ENCODE data around the gene IDUA.

IDUA gene

GRCh38 chr4:1036095-1036494, 49.3 kb downstream of the IDUA start:
- in situ Hi-C loops (cut with MboI; ENCODE audit: low sequenced_read_pairs, unreplicated experiment), result no loop called here
- DNase-seq (ENCODE audit: low spot score), result no peak
- TF ChIP-seq CTCF (IDR thresholded peaks at IDR 0.05; ENCODE audit: borderline replicate concordance, control extremely low read depth, extremely low read depth, insufficient read depth, missing control alignments), result no peak

GRCh38 chr4:1036976-1037810, 50.3 kb downstream of the IDUA start:
- no peak for DNase-seq (ENCODE audit: low spot score)
- in situ Hi-C loops (cut with MboI; ENCODE audit: low sequenced_read_pairs, unreplicated experiment), result no loop called here
- TF ChIP-seq CTCF (IDR thresholded peaks at IDR 0.05; ENCODE audit: borderline replicate concordance, control extremely low read depth, extremely low read depth, insufficient read depth, missing control alignments), result no peak

GRCh38 chr4:1038948-1039492, 52.2 kb downstream of the IDUA start:
- in situ Hi-C loops (cut with MboI; ENCODE audit: low sequenced_read_pairs, unreplicated experiment), result no loop called here
- no peak for TF ChIP-seq CTCF (IDR thresholded peaks at IDR 0.05; ENCODE audit: borderline replicate concordance, control extremely low read depth, extremely low read depth, insufficient read depth, missing control alignments)
- no peak for DNase-seq (ENCODE audit: low spot score)

GRCh38 chr4:1039493-1040343, 52.9 kb downstream of the IDUA start:
- no peak for DNase-seq (ENCODE audit: low spot score)
- in situ Hi-C loops (cut with MboI; ENCODE audit: low sequenced_read_pairs, unreplicated experiment), result no loop called here
- no peak for TF ChIP-seq CTCF (IDR thresholded peaks at IDR 0.05; ENCODE audit: borderline replicate concordance, control extremely low read depth, extremely low read depth, insufficient read depth, missing control alignments)

GRCh38 chr4:1040344-1041146, 53.7 kb downstream of the IDUA start:
- in situ Hi-C loops (cut with MboI; ENCODE audit: low sequenced_read_pairs, unreplicated experiment), result no loop called here
- no peak for DNase-seq (ENCODE audit: low spot score)

More at GRCh38 chr4:1040344-1041146, 53.7 kb downstream of the IDUA start:
- TF ChIP-seq CTCF (IDR thresholded peaks at IDR 0.05; ENCODE audit: borderline replicate concordance, control extremely low read depth, extremely low read depth, insufficient read depth, missing control alignments), result no peak
